MM.1S (cell line): ENCODE data around the gene NTRK2.

Source experiments
- CTCF ChIP-seq: fragments of 300-600 bp; sonication (generic); IDR thresholded peaks from 2 replicates; pipeline ENCODE4 v1.5.1; 2016; ENCODE audit warnings: antibody characterized with exemption, low read length, mixed read lengths
- EZH2phosphoT487 ChIP-seq: fragments of 300-600 bp; sonication (generic); IDR thresholded peaks from 2 replicates; pipeline ENCODE4 v1.6.1; 2018; ENCODE audit warnings: antibody characterized with exemption, low read length

- TF ChIP-seq EZH2phosphoT487 (no peak), CTCF (no peak)
Measured at GRCh38 chr9:84926793-84927192, 257.3 kb downstream of the NTRK2 start.
